Lower lobe of right lung (tissue), 2 donors: ENCODE results near the gene MIOS. TPM values are rescaled to one million over a fixed set of nuclear protein-coding genes. Genes with fewer than 3 reads are reported as not detected.
A peak's percentile ranks its signal among the peaks of the same experiment; 100 is the strongest.

Source experiments
- ATAC-seq, 2 donors: fragments of 200-7000 bp; cut with Tn5 transposase; one replicate each; pipeline ENCODE4 v1.9.1; 2020 to 2022; ENCODE audit warnings: mild to moderate bottlenecking in 2 of 2, moderate library complexity in 2 of 2
- DNase-seq: peaks from one replicate; pipeline ENCODE4 v3.0.0-alpha.2; 2020
- H3K27ac ChIP-seq: fragments of 200-600 bp; one replicate; pipeline ENCODE4 v1.8.0; 2022
- H3K27me3 ChIP-seq: fragments of 200-600 bp; one replicate; pipeline ENCODE4 v1.8.0; 2022; ENCODE audit warnings: low read depth
- H3K36me3 ChIP-seq: fragments of 200-600 bp; one replicate; pipeline ENCODE4 v1.8.0; 2022; ENCODE audit warnings: mild to moderate bottlenecking
- H3K4me1 ChIP-seq: fragments of 200-600 bp; one replicate; pipeline ENCODE4 v1.8.0; 2022
- H3K4me3 ChIP-seq: fragments of 200-600 bp; one replicate; pipeline ENCODE4 v1.8.0; 2022; ENCODE audit warnings: mild to moderate bottlenecking
- H3K9me3 ChIP-seq: fragments of 200-600 bp; one replicate; pipeline ENCODE4 v1.8.0; 2022
- CTCF ChIP-seq: fragments of 200-600 bp; IDR thresholded peaks from one replicate; pipeline ENCODE4 v1.8.0; 2022; ENCODE audit warnings: antibody characterized with exemption, mild to moderate bottlenecking
- intact Hi-C: fragments of 100-400 bp; cut with DNase I; formaldehyde crosslinking; loops from one replicate; pipeline ENCODE4 v1.11.0; 2022
- total RNA-seq: library from RNA; stranded (reverse); fragmentation: NEBNext Ultra II Directional; extraction: Animal tissue kit (Norgen Biotek cat#: 25700); gene quantifications from one replicate; pipeline ENCODE4 v1.2.1, GENCODE V29; 2021
- donor health status: DM: no; HTN: yes; CAD: no; lungs with severe emphysema.

The MIOS gene
- total RNA-seq, 1 donor from 2014 or later, result 28.8 TPM

- H3K9me3 ChIP-seq, result no peaks in the 10 kb centered on the region
- TF ChIP-seq CTCF, result no peak
- ATAC-seq, result no peak
- no peak for DNase-seq
- H3K36me3 ChIP-seq, result no peaks in the 10 kb centered on the region
- intact Hi-C loops, result no loop called here
- H3K27ac ChIP-seq, result no peak overlapping the region
- H3K4me1 ChIP-seq, result peaks cover 15% of the 10 kb centered on the region
- no peaks in the 10 kb centered on the region for H3K27me3 ChIP-seq
- no peak overlapping the region for H3K4me3 ChIP-seq
Observed at GRCh38 chr7:7562736-7563135, 3.9 kb upstream of the MIOS start.

GRCh38 chr7:7563269-7563668 is 3.4 kb upstream of the MIOS start:
- intact Hi-C loops, result no loop called here
- H3K9me3 ChIP-seq, result no peaks in the 10 kb centered on the region

GRCh38 chr7:7563813-7564212 is 2.9 kb upstream of the MIOS start:
- H3K27me3 ChIP-seq, result no peaks in the 10 kb centered on the region
- no peak overlapping the region for H3K4me3 ChIP-seq
- H3K27ac ChIP-seq, result peak overlapping the region; percentile 26
- intact Hi-C loops, result no loop called here
- no peaks in the 10 kb centered on the region for H3K36me3 ChIP-seq
- no peak for ATAC-seq
- no peaks in the 10 kb centered on the region for H3K9me3 ChIP-seq
- no peak for TF ChIP-seq CTCF
- H3K4me1 ChIP-seq, result peaks cover 26% of the 10 kb centered on the region
- no peak for DNase-seq

More at GRCh38 chr7:7563269-7563668, 3.4 kb upstream of the MIOS start:
- peak in 1 of 2 donors; percentile 11 for ATAC-seq
- Histone ChIP-seq H3K4me1 (peaks cover 20% of the 10 kb centered on the region), H3K36me3 (no peaks in the 10 kb centered on the region), H3K27ac (peak overlapping the region; percentile 19), H3K27me3 (no peaks in the 10 kb centered on the region), H3K4me3 (no peak overlapping the region)
- no peak for DNase-seq
- no peak for TF ChIP-seq CTCF

GRCh38 chr7:7564323-7564780 is 2.3 kb upstream of the MIOS start:
- Histone ChIP-seq H3K27ac (no peak overlapping the region), H3K27me3 (no peaks in the 10 kb centered on the region), H3K4me3 (no peak overlapping the region), H3K9me3 (no peaks in the 10 kb centered on the region), H3K36me3 (no peaks in the 10 kb centered on the region), H3K4me1 (peaks cover 31% of the 10 kb centered on the region)
- intact Hi-C loops, result no loop called here
- TF ChIP-seq CTCF, result no peak
- ATAC-seq (no peak), DNase-seq (no peak)

- H3K27ac ChIP-seq, result peak overlapping the region; percentile 90
- no peaks in the 10 kb centered on the region for H3K27me3 ChIP-seq
- no peak for DNase-seq
- peaks cover 36% of the 10 kb centered on the region for H3K4me1 ChIP-seq
- no peaks in the 10 kb centered on the region for H3K9me3 ChIP-seq
- H3K36me3 ChIP-seq, result no peaks in the 10 kb centered on the region
- ATAC-seq, result no peak
- H3K4me3 ChIP-seq, result no peak overlapping the region
- TF ChIP-seq CTCF, result no peak
- intact Hi-C loops, result no loop called here
Observed at GRCh38 chr7:7565018-7565680, 1.5 kb upstream of the MIOS start.
